GM23338 (cell line): ENCODE data around the gene NHLH1. TPM values are rescaled to one million over a fixed set of nuclear protein-coding genes. Genes with fewer than 3 reads are reported as not detected.

Source experiments
- ATAC-seq: fragments of 200-7000 bp; cut with Tn5 transposase; 3 replicates; pipeline ENCODE4 v1.9.1; 2020
- DNase-seq: peaks from one replicate; pipeline ENCODE4 v3.0.0-alpha.2; 2015; ENCODE audit warnings: low spot score
- H2AFZ ChIP-seq: fragments of 200-600 bp; sonication (generic); 2 replicates; pipeline ENCODE4 v1.8.0; 2016; ENCODE audit warnings: antibody characterized with exemption, mild to moderate bottlenecking, moderate library complexity
- H3F3A ChIP-seq: fragments of 200-600 bp; sonication (generic); replicated peaks from 2 replicates; pipeline ENCODE4 v1.8.0; 2017; ENCODE audit warnings: antibody characterized with exemption, mixed run types, low read depth
- H3K27ac ChIP-seq: fragments of 200-600 bp; sonication (generic); 2 replicates; pipeline ENCODE4 v1.6.1; 2016; ENCODE audit warnings: low read depth
- H3K27me3 ChIP-seq: fragments of 200-600 bp; sonication (generic); 2 replicates; pipeline ENCODE4 v1.8.0; 2016; ENCODE audit warnings: mild to moderate bottlenecking, mixed run types, moderate library complexity; ENCODE audit not compliant: insufficient read depth
- H3K36me3 ChIP-seq: fragments of 200-600 bp; sonication (generic); 2 replicates; pipeline ENCODE4 v1.8.0; 2016; ENCODE audit warnings: mild to moderate bottlenecking; ENCODE audit not compliant: insufficient read depth
- H3K4me1 ChIP-seq: fragments of 200-600 bp; sonication (generic); 2 replicates; pipeline ENCODE4 v1.8.0; 2016; ENCODE audit warnings: mild to moderate bottlenecking, moderate library complexity; ENCODE audit not compliant: insufficient read depth
- H3K4me2 ChIP-seq: fragments of 200-600 bp; sonication (generic); 2 replicates; pipeline ENCODE4 v1.7.1; 2017; ENCODE audit warnings: mixed run types
- H3K4me3 ChIP-seq: fragments of 200-600 bp; sonication (generic); 2 replicates; pipeline ENCODE4 v1.6.1; 2016; ENCODE audit warnings: mixed run types
- H3K79me2 ChIP-seq: fragments of 200-600 bp; sonication (generic); replicated peaks from 2 replicates; pipeline ENCODE4 v1.8.0; 2017; ENCODE audit warnings: mild to moderate bottlenecking; ENCODE audit not compliant: insufficient read depth
- H3K9me2 ChIP-seq: fragments of 200-600 bp; sonication (generic); 2 replicates; pipeline ENCODE4 v1.8.0; 2017; ENCODE audit not compliant: insufficient read depth
- H4K20me1 ChIP-seq: fragments of 200-600 bp; sonication (generic); replicated peaks from 2 replicates; pipeline ENCODE4 v1.8.0; 2017; ENCODE audit warnings: mild to moderate bottlenecking; ENCODE audit not compliant: insufficient read depth
- H3K27ac Mint-ChIP-seq: 2 replicates; pipeline ENCODE4 v1.8.0; 2020; ENCODE audit warnings: inconsistent platforms, mild to moderate bottlenecking, moderate library complexity, mixed read lengths
- H3K27me3 Mint-ChIP-seq: 3 replicates; pipeline ENCODE4 v1.8.0; 2022; ENCODE audit warnings: low read depth, mild to moderate bottlenecking, moderate library complexity, mixed read lengths, inconsistent platforms; ENCODE audit not compliant: insufficient read depth, poor library complexity
- H3K36me3 Mint-ChIP-seq: 3 replicates; pipeline ENCODE4 v1.8.0; 2021; ENCODE audit warnings: low read depth, mild to moderate bottlenecking, inconsistent platforms, moderate library complexity, mixed read lengths
- H3K4me1 Mint-ChIP-seq: 3 replicates; pipeline ENCODE4 v1.8.0; 2020; ENCODE audit warnings: mild to moderate bottlenecking, inconsistent platforms, mixed read lengths
- H3K4me3 Mint-ChIP-seq: 3 replicates; pipeline ENCODE4 v1.8.0; 2021; ENCODE audit warnings: moderate library complexity, mild to moderate bottlenecking, inconsistent platforms, mixed read lengths
- H3K9me3 Mint-ChIP-seq: 3 replicates; pipeline ENCODE4 v1.8.0; 2020; ENCODE audit warnings: moderate library complexity, mild to moderate bottlenecking, inconsistent platforms, mixed read lengths
- CREB1 ChIP-seq: fragments of 250-450 bp; sonication (Bioruptor Pico); IDR thresholded peaks from 2 replicates; pipeline ENCODE4 v1.5.0; 2020; ENCODE audit warnings: low read depth, mild to moderate bottlenecking, moderate library complexity
- CTCF ChIP-seq, 2 experiments: fragments of 200-600 bp in 1 of 2; sonication (generic) in 1 of 2; conservative IDR thresholded peaks; 2 replicates each; pipeline versions ENCODE4 v1.5.1 to v1.6.1; 2016 to 2017; ENCODE audit warnings: antibody characterized with exemption in 2 of 2, low read depth in 2 of 2, mild to moderate bottlenecking in 2 of 2, moderate library complexity in 1 of 2
- ETS1 ChIP-seq: IDR thresholded peaks from 2 replicates; pipeline ENCODE4 v1.6.1; 2016; ENCODE audit warnings: antibody characterized with exemption
- EZH2 ChIP-seq: fragments of 200-600 bp; sonication (generic); IDR thresholded peaks from one replicate; pipeline ENCODE4 v1.8.0; 2017; ENCODE audit warnings: antibody characterized with exemption, mild to moderate bottlenecking, low read depth; ENCODE audit not compliant: unreplicated experiment
- JUNB ChIP-seq: IDR thresholded peaks from one replicate; pipeline ENCODE4 v1.6.1; 2016; ENCODE audit warnings: antibody characterized with exemption; ENCODE audit not compliant: unreplicated experiment
- NANOG ChIP-seq: IDR thresholded peaks from 2 replicates; pipeline ENCODE4 v1.6.1; 2016; ENCODE audit warnings: antibody characterized with exemption, borderline replicate concordance
- POLR2AphosphoS5 ChIP-seq: IDR thresholded peaks from 2 replicates; pipeline ENCODE4 v1.6.1; 2016; ENCODE audit warnings: antibody characterized with exemption, low read depth
- REST ChIP-seq: IDR thresholded peaks from one replicate; pipeline ENCODE4 v1.6.1; 2018; ENCODE audit warnings: antibody characterized with exemption; ENCODE audit not compliant: unreplicated experiment
- STAT1 ChIP-seq: IDR thresholded peaks from one replicate; pipeline ENCODE4 v1.6.1; 2016; ENCODE audit warnings: antibody characterized with exemption; ENCODE audit not compliant: unreplicated experiment
- ZNF114 ChIP-seq: fragments of 250-450 bp; sonication (Bioruptor Pico); IDR thresholded peaks from 2 replicates; pipeline ENCODE4 v1.5.0; 2020; ENCODE audit warnings: mild to moderate bottlenecking, moderate library complexity
- ZNF331 ChIP-seq: fragments of 250-450 bp; sonication (Bioruptor Pico); IDR thresholded peaks from 2 replicates; pipeline ENCODE4 v1.5.0; 2020; ENCODE audit warnings: low read depth, mild to moderate bottlenecking, moderate library complexity
- ZNF462 ChIP-seq: fragments of 250-450 bp; sonication (Bioruptor Pico); IDR thresholded peaks from 2 replicates; pipeline ENCODE4 v1.5.0; 2020; ENCODE audit warnings: mild to moderate bottlenecking, moderate library complexity
- polyA plus RNA-seq: library from polyadenylated mRNA; unstranded; fragments of >200 nt; fragmentation: Nextera tagmentation; extraction: Ambion mirVana; gene quantifications from 2 replicates; pipeline ENCODE4 v1.2.1, GENCODE V29; 2016
- total RNA-seq: library from RNA; depleted of rRNA; stranded (reverse); fragments of >200 nt; shearing (Covaris generic); gene quantifications from 2 replicates; pipeline ENCODE4 v1.2.3, GENCODE V29; 2014

NHLH1 gene
- total and polyA plus RNA-seq, 2 experiments from 2014 or later = 0.69 to 0.89 TPM

GRCh38 chr1:160413716-160414115 is 46.8 kb downstream of the NHLH1 start (continued):
- TF ChIP-seq REST = no peak
- no peak for TF ChIP-seq CREB1
- no peak for TF ChIP-seq ETS1
- no peak for TF ChIP-seq ZNF331 (CRISPR knock-in tag)
- TF ChIP-seq EZH2 = no peak
- no peak for TF ChIP-seq ZNF114 (CRISPR knock-in tag)
- TF ChIP-seq POLR2AphosphoS5 = no peak
- no peak for TF ChIP-seq STAT1
- TF ChIP-seq NANOG = no peak

- Histone ChIP-seq H4K20me1 (peaks cover 16% of the 10 kb centered on the region), H3K4me1 (peaks cover 16% of the 10 kb centered on the region), H3K9me2 (no peaks in the 10 kb centered on the region), H3K79me2 (peaks cover 50% of the 10 kb centered on the region), H3K27me3 (no peaks in the 10 kb centered on the region), H3K27ac (no peak overlapping the region), H2AFZ (no peak overlapping the region), H3F3A (no peaks in the 10 kb centered on the region), H3K4me3 (no peak overlapping the region), H3K4me2 (no peak overlapping the region), H3K36me3 (no peaks in the 10 kb centered on the region; the same call in 1 of the 2 replicates)
- Mint-ChIP-seq H3K9me3 (no peaks in the 10 kb centered on the region), H3K27ac (peak overlapping the region; percentile 12; the same call in 1 of the 2 replicates), H3K4me3 (no peak overlapping the region), H3K36me3 (peaks cover 34% of the 10 kb centered on the region), H3K27me3 (peaks cover 8% of the 10 kb centered on the region), H3K4me1 (peaks cover 34% of the 10 kb centered on the region)
- no peak for DNase-seq
- TF ChIP-seq ZNF462 = no peak
- no peak for TF ChIP-seq CTCF (conservative IDR thresholded peaks at IDR 0.05; ENCODE audit: low read depth in 2 of 2)
- TF ChIP-seq NANOG = no peak
- no peak for TF ChIP-seq POLR2AphosphoS5
- no peak for TF ChIP-seq JUNB
- no peak for TF ChIP-seq EZH2
- ATAC-seq = no peak
These were observed 48.0 kb downstream of the NHLH1 start for GRCh38 chr1:160414881-160415280.
